NCI-H2107 treated with DMSO at 0.1 percent for 48 hours (cell line): ENCODE measurements around the gene MT3.

Experiments used
- DNase-seq: peaks from one replicate; lab custom pipeline; 2025; ENCODE audit not compliant: unreplicated experiment; lab: John Stamatoyannopoulos, UW

Gene MT3

GRCh38 chr16:56628486-56629350 is 39.4 kb downstream of the MT3 start:
- DNase-seq, result no peak

- no peak for DNase-seq
Observed at GRCh38 chr16:56629531-56629930, 40.2 kb downstream of the MT3 start.

GRCh38 chr16:56630134-56630533 is 40.8 kb downstream of the MT3 start:
- no peak for DNase-seq

- no peak for DNase-seq
Observed at GRCh38 chr16:56631197-56631596, 41.9 kb downstream of the MT3 start.

GRCh38 chr16:56631832-56632155 is 42.5 kb downstream of the MT3 start:
- DNase-seq, result no peak

GRCh38 chr16:56632156-56632847 is 43.0 kb downstream of the MT3 start, which contains the start of gene MT1M:
TSS of gene MT1M (plus strand) at chr16:56632659. CDS start at chr16:56632732, 73 bp downstream.
- no peak for DNase-seq

GRCh38 chr16:56632848-56633365 is 43.6 kb downstream of the MT3 start:
- DNase-seq, result no peak

- DNase-seq, result no peak
Observed at GRCh38 chr16:56633535-56633934, 44.2 kb downstream of the MT3 start.

GRCh38 chr16:56634715-56635440 is 45.5 kb downstream of the MT3 start:
- no peak for DNase-seq

GRCh38 chr16:56635441-56635967 is 46.2 kb downstream of the MT3 start:
- no peak for DNase-seq

- DNase-seq, result no peak
Observed at GRCh38 chr16:56636616-56637413, 47.5 kb downstream of the MT3 start.

- DNase-seq, result no peak
Observed at GRCh38 chr16:56637814-56638750, 48.8 kb downstream of the MT3 start, which contains the start of gene MT1A. TSS of gene MT1A (plus strand) at chr16:56638666. CDS start at chr16:56638739, 73 bp downstream.

GRCh38 chr16:56639045-56639444 is 49.7 kb downstream of the MT3 start:
- DNase-seq, result no peak

GRCh38 chr16:56640076-56640475 is 50.7 kb downstream of the MT3 start:
- DNase-seq, result no peak
